RPMI7951 (cell line): ENCODE data around the gene ATG13. TPM values are rescaled to one million over a fixed set of nuclear protein-coding genes. Genes with fewer than 3 reads are reported as not detected.

Experiments used
- DNase-seq: peaks from one replicate; pipeline ENCODE4 v3.0.0-alpha.2; 2012; ENCODE audit warnings: low read depth
- total RNA-seq: library from RNA; depleted of rRNA; stranded (reverse); fragments of >200 nt; shearing (Covaris generic); gene quantifications from 2 replicates; pipeline ENCODE4 v1.2.3, GENCODE V29; 2014

The ATG13 gene
- total RNA-seq, 1 experiment from 2014 or later: 43.3 TPM

GRCh38 chr11:46607516-46607915, 9.8 kb upstream of the ATG13 start:
- no peak for DNase-seq

- DNase-seq: no peak
These were observed 8.0 kb upstream of the ATG13 start for GRCh38 chr11:46609386-46609785.

GRCh38 chr11:46611526-46612304, 5.6 kb upstream of the ATG13 start:
- DNase-seq: no peak

GRCh38 chr11:46612326-46612725, 5.0 kb upstream of the ATG13 start:
- DNase-seq: no peak

GRCh38 chr11:46615756-46616155, 1.6 kb upstream of the ATG13 start:
- no peak for DNase-seq

GRCh38 chr11:46616551-46617133, 711 bp upstream of the ATG13 start:
- DNase-seq: no peak

- DNase-seq: no peak
These were observed 590 bp downstream of the ATG13 start for GRCh38 chr11:46617972-46618314.

- no peak for DNase-seq
These were observed 1.5 kb downstream of the ATG13 start for GRCh38 chr11:46618837-46619236.

- no peak for DNase-seq
These were observed 8.1 kb downstream of the ATG13 start for GRCh38 chr11:46625406-46625805.

- DNase-seq: no peak
These were observed 11.6 kb downstream of the ATG13 start for GRCh38 chr11:46628961-46629360.

- DNase-seq: no peak
These were observed 12.9 kb downstream of the ATG13 start for GRCh38 chr11:46630237-46630636.

GRCh38 chr11:46631676-46632075, 14.3 kb downstream of the ATG13 start:
- DNase-seq: no peak

GRCh38 chr11:46632502-46632901, 15.1 kb downstream of the ATG13 start:
- DNase-seq: no peak

- no peak for DNase-seq
These were observed 16.2 kb downstream of the ATG13 start for GRCh38 chr11:46633291-46634217.

GRCh38 chr11:46635557-46636139, 18.3 kb downstream of the ATG13 start:
- DNase-seq: no peak

- no peak for DNase-seq
These were observed 20.2 kb downstream of the ATG13 start for GRCh38 chr11:46637546-46637945.

- peak; percentile 36 for DNase-seq
These were observed 22.0 kb downstream of the ATG13 start for GRCh38 chr11:46639197-46639839.

- no peak for DNase-seq
These were observed 22.9 kb downstream of the ATG13 start for GRCh38 chr11:46640036-46640788.

GRCh38 chr11:46641639-46642038, 24.3 kb downstream of the ATG13 start:
- DNase-seq: no peak

- no peak for DNase-seq
These were observed 25.4 kb downstream of the ATG13 start for GRCh38 chr11:46642627-46643335.
